ENCODE measurements around the gene SLC35G6. TPM values are rescaled to one million over a fixed set of nuclear protein-coding genes. Genes with fewer than 3 reads are reported as not detected.

SLC35G6 gene
- polyA plus RNA-seq, 1 donor from 2014 or later = not detected

GRCh38 chr17:7443499-7444485 lies 37.5 kb upstream of the SLC35G6 start:
- H3K4me1 Mint-ChIP-seq = peaks cover 12 to 23% (median 18%) of the 10 kb centered on the region in 3 donors
- no peak overlapping the region for H3K27ac Mint-ChIP-seq
- peak overlapping the region in 3 of 4 donors; percentile 5 to 72 (median 43) for H3K4me3 Mint-ChIP-seq
- peaks cover 60% of the 10 kb centered on the region for H3K27me3 Mint-ChIP-seq
- H3K9me3 Mint-ChIP-seq = peaks cover 0 to 6% (median 1%) of the 10 kb centered on the region in 3 donors
- H3K36me3 Mint-ChIP-seq = peaks cover 4% of the 10 kb centered on the region

GRCh38 chr17:7444682-7445618 lies 36.3 kb upstream of the SLC35G6 start, which contains the start of gene CHRNB1:
Gene CHRNB1, plus strand, starts transcription at chr17:7445061. Its CDS starts 67 bp downstream, at chr17:7445128.
- peaks cover 4% of the 10 kb centered on the region for H3K36me3 Mint-ChIP-seq
- peaks cover 59% of the 10 kb centered on the region for H3K27me3 Mint-ChIP-seq
- H3K4me1 Mint-ChIP-seq = peaks cover 9 to 18% (median 13%) of the 10 kb centered on the region in 3 donors
- H3K9me3 Mint-ChIP-seq = peaks cover 0 to 6% (median 1%) of the 10 kb centered on the region in 3 donors
- H3K27ac Mint-ChIP-seq = peak within 1 kb of the TSS; percentile 12 to 95 (median 71)
- H3K4me3 Mint-ChIP-seq = peak within 1 kb of the TSS; percentile 58 to 85 (median 76)

GRCh38 chr17:7445619-7445968 lies 35.7 kb upstream of the SLC35G6 start:
- peaks cover 53% of the 10 kb centered on the region for H3K27me3 Mint-ChIP-seq
- peaks cover 4% of the 10 kb centered on the region for H3K36me3 Mint-ChIP-seq
- peak overlapping the region; percentile 12 to 95 (median 71) for H3K27ac Mint-ChIP-seq
- peaks cover 0 to 6% (median 1%) of the 10 kb centered on the region in 3 donors for H3K9me3 Mint-ChIP-seq
- H3K4me1 Mint-ChIP-seq = peaks cover 7 to 14% (median 9%) of the 10 kb centered on the region in 3 donors
- H3K4me3 Mint-ChIP-seq = peak overlapping the region; percentile 58 to 85 (median 76)

- Mint-ChIP-seq H3K4me1 (peaks cover 7 to 14% (median 9%) of the 10 kb centered on the region in 3 donors), H3K27me3 (peaks cover 34% of the 10 kb centered on the region), H3K4me3 (no peak overlapping the region), H3K27ac (peak overlapping the region in 1 of 3 donors; percentile 11), H3K9me3 (peaks cover 0 to 6% (median 1%) of the 10 kb centered on the region in 3 donors), H3K36me3 (peaks cover 4% of the 10 kb centered on the region)
Measured at GRCh38 chr17:7448461-7448860, 32.8 kb upstream of the SLC35G6 start.

- Mint-ChIP-seq H3K27ac (peak overlapping the region in 1 of 3 donors; percentile 27), H3K27me3 (no peaks in the 10 kb centered on the region), H3K4me1 (peaks cover 7 to 12% (median 12%) of the 10 kb centered on the region in 3 donors), H3K9me3 (no peaks in the 10 kb centered on the region), H3K36me3 (no peaks in the 10 kb centered on the region), H3K4me3 (peak overlapping the region in 1 of 4 donors; percentile 34)
Measured at GRCh38 chr17:7459961-7460545, 21.2 kb upstream of the SLC35G6 start.

GRCh38 chr17:7460850-7461660 lies 20.2 kb upstream of the SLC35G6 start:
- Mint-ChIP-seq H3K27ac (peak overlapping the region in 1 of 3 donors; percentile 53), H3K9me3 (no peaks in the 10 kb centered on the region), H3K4me1 (peaks cover 3 to 7% (median 6%) of the 10 kb centered on the region in 3 donors), H3K4me3 (peak overlapping the region in 1 of 4 donors; percentile 57), H3K27me3 (no peaks in the 10 kb centered on the region), H3K36me3 (no peaks in the 10 kb centered on the region)

GRCh38 chr17:7462474-7463371 lies 18.5 kb upstream of the SLC35G6 start:
- H3K27ac Mint-ChIP-seq = no peak overlapping the region
- H3K27me3 Mint-ChIP-seq = no peaks in the 10 kb centered on the region
- H3K9me3 Mint-ChIP-seq = no peaks in the 10 kb centered on the region
- H3K36me3 Mint-ChIP-seq = no peaks in the 10 kb centered on the region
- H3K4me3 Mint-ChIP-seq = no peak overlapping the region
- H3K4me1 Mint-ChIP-seq = peaks cover 5 to 7% (median 7%) of the 10 kb centered on the region in 3 donors

GRCh38 chr17:7463372-7463846 lies 17.8 kb upstream of the SLC35G6 start:
- H3K4me1 Mint-ChIP-seq = peaks cover 6 to 11% (median 10%) of the 10 kb centered on the region in 3 donors
- no peak overlapping the region for H3K27ac Mint-ChIP-seq
- H3K4me3 Mint-ChIP-seq = no peak overlapping the region
- H3K9me3 Mint-ChIP-seq = no peaks in the 10 kb centered on the region
- no peaks in the 10 kb centered on the region for H3K27me3 Mint-ChIP-seq
- H3K36me3 Mint-ChIP-seq = no peaks in the 10 kb centered on the region

- Mint-ChIP-seq H3K27me3 (no peaks in the 10 kb centered on the region), H3K4me1 (peaks cover 6 to 15% (median 10%) of the 10 kb centered on the region in 3 donors), H3K36me3 (no peaks in the 10 kb centered on the region), H3K9me3 (no peaks in the 10 kb centered on the region), H3K4me3 (no peak overlapping the region), H3K27ac (no peak overlapping the region)
Measured at GRCh38 chr17:7464081-7464480, 17.2 kb upstream of the SLC35G6 start.

- H3K4me3 Mint-ChIP-seq = peak overlapping the region in 1 of 4 donors; percentile 23
- H3K9me3 Mint-ChIP-seq = no peaks in the 10 kb centered on the region
- no peaks in the 10 kb centered on the region for H3K36me3 Mint-ChIP-seq
- H3K4me1 Mint-ChIP-seq = peaks cover 6 to 16% (median 10%) of the 10 kb centered on the region in 3 donors
- H3K27me3 Mint-ChIP-seq = no peaks in the 10 kb centered on the region
- no peak overlapping the region for H3K27ac Mint-ChIP-seq
Measured at GRCh38 chr17:7465597-7466275, 15.5 kb upstream of the SLC35G6 start.

GRCh38 chr17:7466318-7466638 lies 15.0 kb upstream of the SLC35G6 start:
- no peaks in the 10 kb centered on the region for H3K27me3 Mint-ChIP-seq
- no peaks in the 10 kb centered on the region for H3K9me3 Mint-ChIP-seq
- no peaks in the 10 kb centered on the region for H3K36me3 Mint-ChIP-seq
- peak overlapping the region in 1 of 4 donors; percentile 23 for H3K4me3 Mint-ChIP-seq
- H3K27ac Mint-ChIP-seq = no peak overlapping the region
- peaks cover 6 to 18% (median 10%) of the 10 kb centered on the region in 3 donors for H3K4me1 Mint-ChIP-seq

GRCh38 chr17:7466639-7467341 lies 14.5 kb upstream of the SLC35G6 start:
- no peaks in the 10 kb centered on the region for H3K36me3 Mint-ChIP-seq
- peak overlapping the region in 2 of 3 donors; percentile 39 to 43 for H3K27ac Mint-ChIP-seq

More at GRCh38 chr17:7466639-7467341, 14.5 kb upstream of the SLC35G6 start:
- no peaks in the 10 kb centered on the region for H3K27me3 Mint-ChIP-seq
- H3K9me3 Mint-ChIP-seq = no peaks in the 10 kb centered on the region
- peaks cover 11 to 21% (median 13%) of the 10 kb centered on the region in 3 donors for H3K4me1 Mint-ChIP-seq
- no peak overlapping the region for H3K4me3 Mint-ChIP-seq
